Esophagus muscularis mucosa (tissue), 4 donors: Measurements from ENCODE around the gene SKIC8.

Experiments used
- CTCF ChIP-seq, 3 experiments: fragments of 200-600 bp in 2 of 3; fragments of 450-650 bp in 1 of 3; sonication (generic) in 2 of 3; IDR thresholded peaks; one replicate each; pipeline ENCODE4 v1.5.1; 2017 to 2019; ENCODE audit warnings: antibody characterized with exemption in 3 of 3, mild to moderate bottlenecking in 2 of 3, moderate library complexity in 1 of 3
- EP300 ChIP-seq: sonication (generic); formaldehyde crosslinking; IDR thresholded peaks from one replicate; pipeline ENCODE4 v1.6.1; 2017; ENCODE audit warnings: antibody characterized with exemption
- POLR2A ChIP-seq: fragments of 450-650 bp; IDR thresholded peaks from one replicate; pipeline ENCODE4 v1.6.1; 2017; ENCODE audit warnings: antibody characterized with exemption, moderate library complexity, mild to moderate bottlenecking, low read depth
- POLR2AphosphoS5 ChIP-seq, 2 donors: sonication (generic); formaldehyde crosslinking; IDR thresholded peaks; one replicate each; pipeline ENCODE4 v1.6.1; 2017; ENCODE audit warnings: antibody characterized with exemption in 2 of 2

DNA sequence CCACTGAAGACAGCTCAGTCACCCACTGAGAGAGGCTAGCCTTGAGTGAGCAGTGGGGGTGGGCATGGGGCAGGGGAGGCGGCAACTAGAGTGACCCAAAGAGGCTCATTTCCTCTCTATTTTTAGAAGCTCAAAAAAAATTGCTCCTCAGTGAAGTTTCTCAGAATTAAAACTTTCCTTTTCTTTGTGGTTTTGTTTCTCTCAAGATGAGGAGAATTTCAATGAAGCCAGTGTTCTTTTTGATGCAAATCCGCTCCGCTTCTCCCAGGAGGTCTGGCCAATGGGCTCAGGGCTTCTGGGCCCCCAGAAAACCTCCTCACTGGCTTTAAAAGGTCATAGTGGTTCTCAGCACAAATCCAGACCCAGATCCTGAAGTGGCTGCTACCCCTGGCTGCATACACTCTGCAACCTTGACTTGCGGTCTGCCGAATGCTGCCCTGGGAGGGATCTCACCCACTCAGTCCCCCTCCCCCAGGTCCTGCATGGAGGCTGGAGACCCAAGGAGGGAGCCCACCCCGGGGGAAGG is 64.8 kb downstream of the SKIC8 start, which contains the start of gene ACSBG1:
- TF ChIP-seq CTCF (IDR thresholded peaks at IDR 0.05) = no peak
- no peak for TF ChIP-seq EP300
- TF ChIP-seq POLR2A = no peak
- TF ChIP-seq POLR2AphosphoS5 (IDR thresholded peaks at IDR 0.05) = no peak
